ENCODE results near the gene SHKBP1.

GRCh38 chr19:40552848-40553247 lies 23.8 kb upstream of the SHKBP1 start:
- TF ChIP-seq CTCF (IDR thresholded peaks at IDR 0.05) (no peak), EZH2 (IDR thresholded peaks at IDR 0.05; ENCODE audit: borderline replicate concordance, insufficient read depth, low read depth, low read length, poor library complexity, severe bottlenecking) (no peak)
